Measurements from ENCODE around the gene ZMIZ2. TPM values are rescaled to one million over a fixed set of nuclear protein-coding genes. Genes with fewer than 3 reads are reported as not detected.
"Not testable (repeated sequence)": the region's sequence is repeated elsewhere in the genome, so short reads cannot be mapped to it uniquely, and the experiment has no call there.

Gene ZMIZ2
- total RNA-seq, 1 experiment from 2014 or later = 69.0 TPM

DNA sequence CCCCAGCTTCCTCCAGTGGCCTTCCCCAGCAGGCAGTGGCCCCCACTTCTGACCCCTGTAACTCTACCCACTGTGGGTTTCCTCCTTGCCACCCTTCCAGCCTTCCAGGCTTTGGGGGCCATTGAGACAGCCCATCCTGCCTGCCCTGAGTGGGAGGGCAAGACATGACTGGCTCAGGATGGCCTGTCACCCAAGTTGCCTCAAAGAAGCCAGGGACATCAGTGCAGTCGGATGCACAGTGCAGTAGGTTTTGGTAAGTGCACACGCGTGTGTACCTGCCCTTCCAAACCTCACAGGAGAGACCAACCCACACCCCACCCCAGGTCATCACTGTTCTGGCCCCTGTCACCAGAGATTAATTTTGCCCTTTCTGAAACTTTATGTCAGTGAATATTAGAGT lies 22.7 kb downstream of the ZMIZ2 start:
- H3K4me1 ChIP-seq = peaks cover 13% of the 10 kb centered on the region; the same call in 1 of the 2 replicates
- peaks cover 16% of the 10 kb centered on the region for H3K4me1 Mint-ChIP-seq (ENCODE audit: low read depth, unreplicated experiment)
- intact Hi-C loops (cut with micrococcal nuclease; ENCODE audit: unreplicated experiment) = no loop called here
- no peaks in the 10 kb centered on the region; the same call in 1 of the 2 replicates for H3K36me3 ChIP-seq (ENCODE audit: control insufficient read depth, insufficient read depth, low read length)
- no peaks in the 10 kb centered on the region for H3K27me3 Mint-ChIP-seq (ENCODE audit: insufficient read depth, unreplicated experiment)
- DNase-seq = no peak
- BruUV-seq (replicated peaks) = no TSS peak
- CTCF ChIA-PET = interaction anchor here (1.1 kb wide), 1 partner anchor 76 kb away, joined by 3 read pairs; no protein-coding TSS in a partner anchor
- H3K9me3 ChIP-seq = no peaks in the 10 kb centered on the region
- H3K9me3 Mint-ChIP-seq (ENCODE audit: unreplicated experiment) = no peaks in the 10 kb centered on the region
- POLR2A ChIA-PET = no interaction called here
- no peaks in the 10 kb centered on the region for H3K27me3 ChIP-seq (replicated peaks; ENCODE audit: control insufficient read depth, insufficient read depth, low read length)
- no peak overlapping the region for H3K4me3 ChIP-seq (ENCODE audit: low read depth, low read length)
- peaks cover 28% of the 10 kb centered on the region for H3K36me3 Mint-ChIP-seq (ENCODE audit: insufficient read depth, unreplicated experiment)
- TF ChIP-seq, protein P1, sequence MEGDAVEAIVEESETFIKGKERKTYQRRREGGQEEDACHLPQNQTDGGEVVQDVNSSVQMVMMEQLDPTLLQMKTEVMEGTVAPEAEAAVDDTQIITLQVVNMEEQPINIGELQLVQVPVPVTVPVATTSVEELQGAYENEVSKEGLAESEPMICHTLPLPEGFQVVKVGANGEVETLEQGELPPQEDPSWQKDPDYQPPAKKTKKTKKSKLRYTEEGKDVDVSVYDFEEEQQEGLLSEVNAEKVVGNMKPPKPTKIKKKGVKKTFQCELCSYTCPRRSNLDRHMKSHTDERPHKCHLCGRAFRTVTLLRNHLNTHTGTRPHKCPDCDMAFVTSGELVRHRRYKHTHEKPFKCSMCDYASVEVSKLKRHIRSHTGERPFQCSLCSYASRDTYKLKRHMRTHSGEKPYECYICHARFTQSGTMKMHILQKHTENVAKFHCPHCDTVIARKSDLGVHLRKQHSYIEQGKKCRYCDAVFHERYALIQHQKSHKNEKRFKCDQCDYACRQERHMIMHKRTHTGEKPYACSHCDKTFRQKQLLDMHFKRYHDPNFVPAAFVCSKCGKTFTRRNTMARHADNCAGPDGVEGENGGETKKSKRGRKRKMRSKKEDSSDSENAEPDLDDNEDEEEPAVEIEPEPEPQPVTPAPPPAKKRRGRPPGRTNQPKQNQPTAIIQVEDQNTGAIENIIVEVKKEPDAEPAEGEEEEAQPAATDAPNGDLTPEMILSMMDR (IDR thresholded peaks at IDR 0.05; ENCODE audit: insufficient read depth in 1 of 2, low read depth in 1 of 2, low read length in 1 of 2, severe bottlenecking in 1 of 2, unreplicated experiment in 1 of 2) = no peak
- no peak overlapping the region for H3K27ac Mint-ChIP-seq (ENCODE audit: unreplicated experiment)
- no peak overlapping the region for H3K4me3 Mint-ChIP-seq (ENCODE audit: unreplicated experiment)

DNA sequence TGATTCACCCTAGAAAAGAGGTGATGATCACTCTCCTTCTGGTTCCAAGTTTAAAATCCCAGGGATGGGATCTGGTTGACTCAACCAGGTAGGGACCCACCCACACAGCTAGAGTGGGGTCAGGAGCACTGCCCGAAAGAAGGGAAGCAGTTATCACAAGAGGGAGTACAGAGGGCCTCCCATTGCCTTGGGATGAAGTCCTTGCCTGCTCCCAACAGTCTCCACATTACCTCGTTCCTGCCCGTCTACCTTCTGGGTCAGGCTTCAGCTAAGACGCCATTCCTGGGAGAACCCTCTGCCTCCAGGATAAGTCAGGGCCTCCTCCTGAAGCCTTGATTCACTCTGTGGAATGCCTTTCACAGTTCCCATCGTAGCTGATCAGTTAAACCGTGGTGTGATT lies 23.8 kb downstream of the ZMIZ2 start:
- H3K4me1 Mint-ChIP-seq (ENCODE audit: low read depth, unreplicated experiment) = peaks cover 16% of the 10 kb centered on the region
- Histone ChIP-seq H3K4me1 (peaks cover 13% of the 10 kb centered on the region; the same call in 1 of the 2 replicates), H3K27me3 (replicated peaks; ENCODE audit: control insufficient read depth, insufficient read depth, low read length) (no peaks in the 10 kb centered on the region), H3K9me3 (no peaks in the 10 kb centered on the region), H3K4me3 (ENCODE audit: low read depth, low read length) (no peak overlapping the region), H3K36me3 (ENCODE audit: control insufficient read depth, insufficient read depth, low read length) (no peaks in the 10 kb centered on the region; the same call in 1 of the 2 replicates)
- no TSS peak for BruUV-seq (replicated peaks)
- no peaks in the 10 kb centered on the region for H3K9me3 Mint-ChIP-seq (ENCODE audit: unreplicated experiment)
- ChIA-PET CTCF (interaction anchor here (0.6 to 1.1 kb wide), 2 partner anchors 75 to 227 kb away, joined by 3 read pairs; no protein-coding TSS in a partner anchor), POLR2A (no interaction called here)
- no peaks in the 10 kb centered on the region for H3K27me3 Mint-ChIP-seq (ENCODE audit: insufficient read depth, unreplicated experiment)
- peaks cover 20% of the 10 kb centered on the region for H3K36me3 Mint-ChIP-seq (ENCODE audit: insufficient read depth, unreplicated experiment)
- DNase-seq = no peak
- no peak overlapping the region for H3K4me3 Mint-ChIP-seq (ENCODE audit: unreplicated experiment)
- intact Hi-C loops (cut with micrococcal nuclease; ENCODE audit: unreplicated experiment) = no loop called here
- no peak overlapping the region for H3K27ac Mint-ChIP-seq (ENCODE audit: unreplicated experiment)
- TF ChIP-seq, protein P1 (IDR thresholded peaks at IDR 0.05; ENCODE audit: insufficient read depth in 1 of 2, low read depth in 1 of 2, low read length in 1 of 2, severe bottlenecking in 1 of 2, unreplicated experiment in 1 of 2) = no peak

DNA sequence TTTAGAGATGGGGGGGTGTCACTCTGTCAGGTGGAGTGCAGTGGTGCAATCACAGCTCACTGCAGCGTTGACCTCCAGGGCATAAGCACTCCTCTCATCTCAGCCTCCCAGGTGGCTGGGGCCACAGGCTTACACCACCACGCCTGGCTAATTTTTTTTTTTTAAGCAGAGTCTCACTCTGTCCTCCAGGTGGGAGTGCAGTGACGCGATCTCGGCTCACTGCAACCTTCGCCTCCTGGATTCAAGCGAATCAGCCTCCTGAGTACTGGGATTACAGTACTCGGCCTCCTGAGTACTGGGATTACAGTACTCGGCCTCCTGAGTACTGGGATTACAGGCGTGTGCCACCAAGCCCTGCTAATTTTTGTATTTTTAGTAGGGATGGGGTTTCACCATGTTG lies 24.2 kb downstream of the ZMIZ2 start:
- H3K9me3 Mint-ChIP-seq (ENCODE audit: unreplicated experiment) = no peaks in the 10 kb centered on the region
- POLR2A ChIA-PET = no interaction called here
- Histone ChIP-seq H3K9me3 (no peaks in the 10 kb centered on the region), H3K36me3 (ENCODE audit: control insufficient read depth, insufficient read depth, low read length) (no peaks in the 10 kb centered on the region; the same call in 1 of the 2 replicates), H3K4me1 (peaks cover 10% of the 10 kb centered on the region; the same call in 1 of the 2 replicates), H3K27me3 (replicated peaks; ENCODE audit: control insufficient read depth, insufficient read depth, low read length) (no peaks in the 10 kb centered on the region), H3K4me3 (ENCODE audit: low read depth, low read length) (no peak overlapping the region)
- CTCF ChIA-PET = interaction anchor here (0.6 kb wide), 1 partner anchor 227 kb away, joined by 3 read pairs; no protein-coding TSS in a partner anchor
- no peak overlapping the region for H3K27ac Mint-ChIP-seq (ENCODE audit: unreplicated experiment)
- H3K36me3 Mint-ChIP-seq (ENCODE audit: insufficient read depth, unreplicated experiment) = peaks cover 16% of the 10 kb centered on the region
- H3K4me3 Mint-ChIP-seq (ENCODE audit: unreplicated experiment) = no peak overlapping the region
- BruUV-seq (replicated peaks) = no TSS peak
- TF ChIP-seq, protein P1 (IDR thresholded peaks at IDR 0.05; ENCODE audit: insufficient read depth in 1 of 2, low read depth in 1 of 2, low read length in 1 of 2, severe bottlenecking in 1 of 2, unreplicated experiment in 1 of 2) = peak in 1 of 2 experiments; percentile 24
- intact Hi-C loops (cut with micrococcal nuclease; ENCODE audit: unreplicated experiment) = no loop called here
- H3K4me1 Mint-ChIP-seq (ENCODE audit: low read depth, unreplicated experiment) = peaks cover 16% of the 10 kb centered on the region
- H3K27me3 Mint-ChIP-seq (ENCODE audit: insufficient read depth, unreplicated experiment) = no peaks in the 10 kb centered on the region
- no peak for DNase-seq

DNA sequence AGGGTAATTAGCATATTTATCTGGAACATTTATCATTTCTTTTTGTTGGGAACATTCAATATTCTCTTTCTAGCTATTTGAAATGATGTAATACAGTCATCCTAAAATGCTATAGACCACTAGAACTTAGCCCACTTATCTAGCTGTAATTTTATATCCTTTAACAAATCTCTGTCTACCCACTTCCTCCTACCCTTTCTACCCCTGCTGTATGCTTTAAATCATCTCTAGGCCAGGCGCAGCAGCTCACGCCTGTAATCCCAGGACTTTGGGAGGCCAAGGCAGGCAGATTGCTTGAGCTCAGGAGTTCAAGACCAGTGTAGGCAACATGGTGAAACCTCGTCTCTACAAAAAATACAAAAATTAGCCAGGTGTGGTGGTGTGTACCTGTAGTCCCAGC lies 25.8 kb downstream of the ZMIZ2 start:
- H3K4me1 Mint-ChIP-seq (ENCODE audit: low read depth, unreplicated experiment); POLR2A ChIA-PET; H3K4me3 Mint-ChIP-seq (ENCODE audit: unreplicated experiment); H3K4me1 ChIP-seq; H3K27me3 Mint-ChIP-seq (ENCODE audit: insufficient read depth, unreplicated experiment); intact Hi-C loops (cut with micrococcal nuclease; ENCODE audit: unreplicated experiment); H3K36me3 Mint-ChIP-seq (ENCODE audit: insufficient read depth, unreplicated experiment); DNase-seq; H3K36me3 ChIP-seq (ENCODE audit: control insufficient read depth, insufficient read depth, low read length); CTCF ChIA-PET; H3K9me3 Mint-ChIP-seq (ENCODE audit: unreplicated experiment); H3K4me3 ChIP-seq (ENCODE audit: low read depth, low read length); H3K9me3 ChIP-seq; H3K27ac Mint-ChIP-seq (ENCODE audit: unreplicated experiment); BruUV-seq (replicated peaks); H3K27me3 ChIP-seq (replicated peaks; ENCODE audit: control insufficient read depth, insufficient read depth, low read length): not testable (repeated sequence)
